Hematopoietic multipotent progenitor cell treated with erythropoietin and hydrocortisone succinate and interleukin-3 and kit ligand, for 8 days (in vitro differentiated cells): ENCODE results near the gene MRPL54.

ENCODE experiments used
- DNase-seq: peaks from one replicate; pipeline ENCODE4 v3.0.0-alpha.2; 2015

MRPL54 gene

GRCh38 chr19:3770136-3770999 is 7.9 kb downstream of the MRPL54 start:
- DNase-seq, result no peak

GRCh38 chr19:3771000-3771905 is 8.8 kb downstream of the MRPL54 start:
- no peak for DNase-seq

GRCh38 chr19:3771906-3772455 is 9.5 kb downstream of the MRPL54 start, which contains the start of gene RAX2:
TSS of gene RAX2 (minus strand) at chr19:3772228. CDS start at chr19:3771742, 486 bp downstream.
- no peak for DNase-seq

- no peak for DNase-seq
Measured at GRCh38 chr19:3773814-3774515, 11.5 kb downstream of the MRPL54 start.

- no peak for DNase-seq
Measured at GRCh38 chr19:3774621-3775373, 12.3 kb downstream of the MRPL54 start.

- no peak for DNase-seq
Measured at GRCh38 chr19:3775374-3775711, 12.9 kb downstream of the MRPL54 start.

- DNase-seq, result no peak
Measured at GRCh38 chr19:3775831-3776230, 13.3 kb downstream of the MRPL54 start.

GRCh38 chr19:3776479-3777040 is 14.1 kb downstream of the MRPL54 start:
- no peak for DNase-seq

GRCh38 chr19:3778104-3778867 is 15.8 kb downstream of the MRPL54 start:
- DNase-seq, result no peak

- no peak for DNase-seq
Measured at GRCh38 chr19:3778899-3779723, 16.6 kb downstream of the MRPL54 start.

- no peak for DNase-seq
Measured at GRCh38 chr19:3780786-3781304, 18.4 kb downstream of the MRPL54 start.

- DNase-seq, result no peak
Measured at GRCh38 chr19:3781603-3782002, 19.1 kb downstream of the MRPL54 start.

- DNase-seq, result no peak
Measured at GRCh38 chr19:3782330-3782729, 19.8 kb downstream of the MRPL54 start.

GRCh38 chr19:3782903-3783302 is 20.4 kb downstream of the MRPL54 start:
- DNase-seq, result no peak

- DNase-seq, result peak; percentile 28
Measured at GRCh38 chr19:3783660-3784584, 21.4 kb downstream of the MRPL54 start.

- no peak for DNase-seq
Measured at GRCh38 chr19:3784607-3785450, 22.3 kb downstream of the MRPL54 start.

GRCh38 chr19:3785451-3785937 is 23.0 kb downstream of the MRPL54 start:
- no peak for DNase-seq
